ENCODE data around the gene PKD1L1.
"Not testable (repeated sequence)": the region's sequence is repeated elsewhere in the genome, so short reads cannot be mapped to it uniquely, and the experiment has no call there.

PKD1L1 gene

DNA sequence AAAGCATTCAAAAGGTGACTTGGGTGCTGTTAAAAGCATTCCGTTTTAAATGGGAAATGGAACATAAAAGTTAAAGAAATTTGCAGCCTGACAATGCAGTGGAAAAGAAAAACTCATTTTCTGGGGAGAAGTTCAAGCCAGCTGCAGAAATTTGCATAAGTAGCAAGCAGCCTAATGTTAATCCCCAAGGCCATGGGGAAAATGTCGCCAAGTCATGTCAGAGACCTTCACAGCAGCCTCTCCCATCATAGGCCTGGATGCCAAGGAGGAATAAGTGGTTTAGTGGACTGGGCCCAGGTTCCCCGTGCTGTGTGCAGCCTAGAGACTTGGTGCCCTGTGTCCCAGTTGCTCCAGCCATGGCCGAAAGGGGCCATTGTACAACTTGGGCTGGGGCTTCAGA, 154.2 kb downstream of the PKD1L1 start:
- no peak for TF ChIP-seq FOXP2 (optimal IDR thresholded peaks at IDR 0.05; ENCODE audit: control extremely low read depth, extremely low read length, insufficient read depth)
- H3K9me3 ChIP-seq (ENCODE audit: low read depth, low read length), result no peaks in the 10 kb centered on the region
- H3K4me3 ChIP-seq, result no peak overlapping the region
- no peaks in the 10 kb centered on the region for H3K36me3 ChIP-seq (ENCODE audit: insufficient read depth, low read length)
- no peak overlapping the region for H3K9ac ChIP-seq (ENCODE audit: insufficient read length)
- DNase-seq (ENCODE audit: low read depth, low spot score), result no peak
- no peak overlapping the region for H3K27ac ChIP-seq

DNA sequence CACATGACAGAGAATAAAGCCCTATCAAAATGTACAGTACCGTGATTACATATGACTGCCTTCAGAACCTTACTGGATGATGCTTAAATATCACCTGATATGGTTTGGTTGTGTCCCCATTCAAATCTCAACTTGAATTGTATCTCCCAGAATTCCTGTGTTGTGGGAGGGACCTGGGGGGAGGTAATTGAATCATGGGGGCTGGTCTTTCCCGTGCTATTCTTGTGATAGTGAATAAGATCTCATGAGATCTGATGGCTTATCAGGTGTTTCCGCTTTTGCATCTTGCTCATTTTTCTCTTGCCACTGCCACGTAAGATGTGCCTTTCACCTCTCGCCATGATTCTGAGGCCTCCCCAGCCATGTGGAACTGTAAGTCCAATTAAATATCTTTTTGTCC, 155.1 kb downstream of the PKD1L1 start:
- H3K9ac ChIP-seq (ENCODE audit: insufficient read length); H3K27ac ChIP-seq; DNase-seq (ENCODE audit: low read depth, low spot score); H3K36me3 ChIP-seq (ENCODE audit: insufficient read depth, low read length); H3K9me3 ChIP-seq (ENCODE audit: low read depth, low read length); H3K4me3 ChIP-seq: not testable (repeated sequence)

DNA sequence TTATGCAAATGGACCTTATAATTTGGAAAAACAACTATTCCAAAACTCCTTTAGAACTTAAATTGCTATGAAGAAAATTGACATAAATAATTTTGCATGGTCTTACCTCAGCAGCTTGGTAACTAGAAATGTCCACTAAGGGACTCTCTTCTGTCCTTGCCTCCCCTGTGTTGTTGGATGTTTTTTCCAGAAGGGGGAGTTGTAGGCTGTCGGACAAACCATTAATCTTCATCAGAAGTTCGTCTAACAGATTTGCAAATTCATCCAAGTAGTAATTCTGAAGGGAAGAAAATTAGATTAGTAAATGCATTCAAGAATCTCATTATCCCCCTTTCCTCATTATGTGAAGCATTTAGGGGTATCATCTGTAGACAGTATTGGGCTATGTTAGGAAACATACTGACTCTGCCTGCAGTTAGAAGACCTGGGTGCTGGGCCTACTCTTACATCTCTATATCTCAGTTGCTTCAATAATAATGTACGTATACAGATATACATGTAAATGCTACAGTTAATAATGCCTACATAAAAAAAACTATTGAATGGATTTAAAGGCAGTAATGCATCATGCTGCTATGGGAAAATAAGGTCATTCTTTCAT, 155.6 kb downstream of the PKD1L1 start:
- Histone ChIP-seq H3K9ac (ENCODE audit: insufficient read length) (no peak overlapping the region), H3K9me3 (ENCODE audit: low read depth, low read length) (no peaks in the 10 kb centered on the region), H3K36me3 (ENCODE audit: insufficient read depth, low read length) (no peaks in the 10 kb centered on the region), H3K4me3 (no peak overlapping the region), H3K27ac (no peak overlapping the region)
- TF ChIP-seq FOXP2 (optimal IDR thresholded peaks at IDR 0.05; ENCODE audit: control extremely low read depth, extremely low read length, insufficient read depth) (no peak), POLR2AphosphoS5 (IDR thresholded peaks at IDR 0.05; ENCODE audit: borderline replicate concordance, low read depth, low read length) (no peak), EZH2 (IDR thresholded peaks at IDR 0.05) (no peak)
- no peak for DNase-seq (ENCODE audit: low read depth, low spot score)

DNA sequence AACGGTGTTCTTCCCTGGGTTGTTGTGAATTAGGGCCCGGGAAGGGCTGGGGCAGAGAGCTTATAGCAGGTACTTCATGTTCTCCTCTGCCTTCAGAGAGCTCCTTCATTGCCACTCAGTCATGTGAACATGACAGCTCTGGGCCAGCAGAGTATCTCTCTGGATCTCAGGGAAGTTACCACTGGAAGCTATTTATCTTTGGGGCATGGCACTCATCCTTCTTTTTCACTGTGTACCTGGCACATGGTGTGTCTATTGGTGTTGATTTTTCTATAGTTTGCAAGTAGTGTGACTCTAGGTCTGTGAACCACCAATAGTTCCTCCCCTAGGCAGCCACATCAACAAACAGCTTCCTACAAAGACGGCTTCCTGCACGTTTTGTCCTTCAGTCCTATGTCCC, 156.6 kb downstream of the PKD1L1 start:
- Histone ChIP-seq H3K4me3 (no peak overlapping the region), H3K9ac (ENCODE audit: insufficient read length) (no peak overlapping the region), H3K9me3 (ENCODE audit: low read depth, low read length) (no peaks in the 10 kb centered on the region), H3K36me3 (ENCODE audit: insufficient read depth, low read length) (no peaks in the 10 kb centered on the region), H3K27ac (no peak overlapping the region)
- DNase-seq (ENCODE audit: low read depth, low spot score), result no peak
- no peak for TF ChIP-seq FOXP2 (optimal IDR thresholded peaks at IDR 0.05; ENCODE audit: control extremely low read depth, extremely low read length, insufficient read depth)
- TF ChIP-seq EZH2 (IDR thresholded peaks at IDR 0.05), result no peak
- no peak for TF ChIP-seq POLR2AphosphoS5 (IDR thresholded peaks at IDR 0.05; ENCODE audit: borderline replicate concordance, low read depth, low read length)

DNA sequence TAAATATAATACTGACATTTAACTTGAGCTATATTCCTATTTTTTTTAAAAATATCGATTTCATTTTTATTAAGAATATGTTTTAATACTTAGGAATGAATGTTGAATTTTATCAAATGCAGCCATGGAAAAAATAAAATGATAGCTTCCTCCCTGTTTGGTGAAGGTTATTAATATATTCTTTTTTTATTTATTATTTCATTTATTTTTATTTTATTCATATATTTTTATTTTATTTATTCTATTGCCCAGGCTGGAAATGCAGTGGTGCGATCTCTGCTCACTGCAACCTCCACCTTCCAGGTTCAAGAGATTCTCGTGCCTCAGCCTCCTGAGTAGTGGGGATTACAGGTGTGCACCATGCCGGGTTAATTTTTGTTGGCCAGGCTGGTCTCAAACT, 160.2 kb downstream of the PKD1L1 start:
- no peak overlapping the region for H3K27ac ChIP-seq
- TF ChIP-seq POLR2AphosphoS5 (IDR thresholded peaks at IDR 0.05; ENCODE audit: borderline replicate concordance, low read depth, low read length), result no peak
- TF ChIP-seq EZH2 (IDR thresholded peaks at IDR 0.05), result no peak
- TF ChIP-seq FOXP2 (optimal IDR thresholded peaks at IDR 0.05; ENCODE audit: control extremely low read depth, extremely low read length, insufficient read depth), result no peak
- H3K9ac ChIP-seq (ENCODE audit: insufficient read length), result no peak overlapping the region

DNA sequence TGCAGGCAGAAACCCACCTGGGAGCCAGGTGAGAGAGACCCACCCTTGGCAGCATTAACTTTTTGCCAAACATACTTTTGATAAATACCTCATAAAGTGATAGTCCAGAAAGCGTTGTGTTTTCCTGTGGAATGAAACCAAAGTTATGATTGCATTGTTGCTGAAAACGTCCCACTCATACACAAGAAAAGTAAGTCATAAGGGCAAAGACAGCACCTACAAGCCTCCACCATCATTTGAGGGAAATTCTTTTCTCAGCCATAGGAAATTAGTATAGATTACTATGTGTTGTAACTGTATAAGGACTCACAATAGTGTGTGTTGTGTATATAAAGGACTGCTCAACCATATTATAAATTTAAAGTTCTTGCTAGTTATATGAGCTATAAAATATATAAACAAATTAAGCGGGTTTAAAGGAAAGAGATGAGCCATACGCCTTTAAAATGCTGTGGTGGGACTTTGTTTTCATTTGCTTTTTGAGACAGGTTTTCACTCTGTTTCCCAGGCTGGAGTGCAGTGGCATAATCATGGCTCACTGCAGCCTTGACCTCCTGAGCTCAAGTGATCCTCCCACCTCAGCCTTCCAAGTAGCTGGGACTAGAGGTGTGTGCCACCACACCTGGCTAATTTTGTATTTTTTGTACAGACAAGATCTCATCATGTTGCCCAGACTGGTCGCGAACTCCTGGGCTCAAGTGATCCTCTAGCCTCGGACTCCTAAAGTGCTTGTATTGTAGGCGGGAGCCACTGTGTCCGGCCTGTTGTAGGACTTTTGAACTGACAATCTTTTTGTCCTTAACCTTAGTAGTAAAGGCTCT, 160.8 kb downstream of the PKD1L1 start:
- no peak overlapping the region for H3K9ac ChIP-seq (ENCODE audit: insufficient read length)
- TF ChIP-seq EZH2 (IDR thresholded peaks at IDR 0.05) (no peak), POLR2AphosphoS5 (IDR thresholded peaks at IDR 0.05; ENCODE audit: borderline replicate concordance, low read depth, low read length) (no peak), FOXP2 (optimal IDR thresholded peaks at IDR 0.05; ENCODE audit: control extremely low read depth, extremely low read length, insufficient read depth) (no peak)
- H3K27ac ChIP-seq, result no peak overlapping the region
- H3K36me3 ChIP-seq (ENCODE audit: insufficient read depth, low read length), result no peaks in the 10 kb centered on the region
- no peaks in the 10 kb centered on the region for H3K9me3 ChIP-seq (ENCODE audit: low read depth, low read length)
- H3K4me3 ChIP-seq, result no peak overlapping the region
- no peak for DNase-seq (ENCODE audit: low read depth, low spot score)

More for the DNA sequence above, 160.2 kb downstream of the PKD1L1 start:
- H3K36me3 ChIP-seq (ENCODE audit: insufficient read depth, low read length), result no peaks in the 10 kb centered on the region
- H3K9me3 ChIP-seq (ENCODE audit: low read depth, low read length), result no peaks in the 10 kb centered on the region
- no peak for DNase-seq (ENCODE audit: low read depth, low spot score)
- H3K4me3 ChIP-seq, result no peak overlapping the region

DNA sequence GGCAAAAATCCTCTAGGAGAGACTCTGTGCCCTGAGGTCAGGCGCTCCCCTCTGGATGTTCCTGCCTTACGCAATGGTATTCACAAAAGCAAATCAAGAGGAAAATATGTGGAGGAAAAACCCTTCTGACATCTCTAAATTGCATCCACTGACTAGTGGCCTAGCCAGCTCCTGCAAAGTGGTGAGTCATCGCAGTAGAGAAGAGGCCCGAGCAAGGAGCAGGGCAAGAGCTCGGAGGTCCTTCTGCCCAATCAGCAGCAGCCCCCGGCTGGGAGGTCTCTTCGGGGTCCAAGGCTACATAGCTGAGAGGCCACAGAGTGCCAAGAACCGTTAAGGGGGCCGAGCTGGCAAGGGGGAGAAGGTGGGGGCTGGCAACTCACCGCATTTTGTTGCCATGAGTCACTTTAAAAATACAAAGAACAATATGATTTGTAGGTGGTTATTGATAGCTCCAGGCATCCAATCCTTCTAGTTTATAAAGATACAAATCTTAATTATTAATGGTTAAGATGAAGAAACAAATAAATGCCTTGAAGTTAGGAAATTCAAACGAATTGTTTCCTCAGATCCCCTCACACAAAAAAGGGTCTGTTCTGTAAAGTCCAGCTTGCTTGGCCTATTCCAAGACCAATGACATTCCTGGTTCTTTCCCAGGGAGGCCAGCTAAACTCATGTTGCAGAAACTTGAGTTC, 161.6 kb downstream of the PKD1L1 start:
- Histone ChIP-seq H3K9ac (ENCODE audit: insufficient read length) (no peak overlapping the region), H3K4me3 (no peak overlapping the region), H3K36me3 (ENCODE audit: insufficient read depth, low read length) (no peaks in the 10 kb centered on the region), H3K27ac (no peak overlapping the region), H3K9me3 (ENCODE audit: low read depth, low read length) (no peaks in the 10 kb centered on the region)
- TF ChIP-seq EZH2 (IDR thresholded peaks at IDR 0.05) (no peak), POLR2AphosphoS5 (IDR thresholded peaks at IDR 0.05; ENCODE audit: borderline replicate concordance, low read depth, low read length) (no peak), FOXP2 (optimal IDR thresholded peaks at IDR 0.05; ENCODE audit: control extremely low read depth, extremely low read length, insufficient read depth) (no peak)
- DNase-seq (ENCODE audit: low read depth, low spot score), result no peak

DNA sequence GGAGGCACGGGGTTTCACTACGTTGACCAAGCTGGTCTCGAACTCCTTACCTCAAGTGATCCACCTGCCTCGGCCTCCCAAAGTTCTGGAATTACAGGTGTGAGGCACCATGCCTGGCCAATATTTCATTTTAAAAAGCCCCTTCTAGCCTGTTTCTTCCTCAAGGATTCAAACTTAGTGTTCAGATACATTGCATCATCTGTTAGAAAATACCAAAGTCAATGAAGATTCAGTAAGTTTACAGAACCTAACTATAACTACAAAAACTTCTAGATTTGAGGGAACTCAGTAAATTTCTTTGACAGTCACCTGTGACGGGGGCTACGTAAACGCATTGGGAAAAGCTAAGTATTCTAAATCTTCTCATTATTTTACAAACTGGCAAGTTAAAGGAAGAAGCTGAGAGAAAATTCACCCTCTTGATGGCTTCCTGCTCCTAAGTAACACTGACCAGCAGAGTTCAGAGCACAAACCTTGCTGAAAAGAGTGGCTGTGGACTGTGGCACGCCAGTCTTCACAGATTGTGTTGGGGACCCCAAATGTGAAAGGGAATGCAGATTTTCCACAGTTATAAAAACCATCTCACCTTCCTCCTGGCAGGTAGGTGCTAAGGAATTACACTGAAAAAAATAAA, 162.2 kb downstream of the PKD1L1 start:
- Histone ChIP-seq H3K9me3 (ENCODE audit: low read depth, low read length) (no peaks in the 10 kb centered on the region), H3K36me3 (ENCODE audit: insufficient read depth, low read length) (no peaks in the 10 kb centered on the region), H3K9ac (ENCODE audit: insufficient read length) (no peak overlapping the region), H3K27ac (no peak overlapping the region), H3K4me3 (no peak overlapping the region)
- no peak for DNase-seq (ENCODE audit: low read depth, low spot score)
- TF ChIP-seq POLR2AphosphoS5 (IDR thresholded peaks at IDR 0.05; ENCODE audit: borderline replicate concordance, low read depth, low read length) (no peak), FOXP2 (optimal IDR thresholded peaks at IDR 0.05; ENCODE audit: control extremely low read depth, extremely low read length, insufficient read depth) (no peak), EZH2 (IDR thresholded peaks at IDR 0.05) (no peak)
